ENCODE data around the gene OR13G1. TPM values are rescaled to one million over a fixed set of nuclear protein-coding genes. Genes with fewer than 3 reads are reported as not detected.

Gene OR13G1
- total and polyA plus RNA-seq, 10 donors: not detected

DNA sequence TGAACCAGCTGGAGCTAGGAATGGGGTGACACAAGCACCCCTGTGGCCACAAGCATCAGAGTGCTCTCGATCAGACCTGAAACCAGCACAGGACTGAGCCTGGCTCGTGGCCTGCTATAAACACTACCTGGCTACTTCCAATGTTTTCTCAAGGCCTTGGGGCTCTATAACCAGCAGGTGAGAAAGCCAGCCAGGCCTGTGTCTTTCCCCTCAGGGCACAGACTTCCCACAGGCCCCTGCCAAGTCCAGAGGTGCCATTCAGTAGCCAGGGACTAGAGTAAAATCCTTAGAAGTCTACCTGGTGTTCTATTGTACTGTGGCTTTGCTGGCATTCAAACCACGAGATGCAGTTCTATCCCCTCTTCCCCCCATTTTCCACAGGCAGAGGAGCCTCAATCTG is 51.6 kb downstream of the OR13G1 start:
- peaks cover 0 to 11% (median 5%) of the 10 kb centered on the region in 8 donors for H3K9me3 ChIP-seq
- intact Hi-C loops (cut with DNase I; ENCODE audit: low total_unique reads): no loop called here
- H3K4me1 ChIP-seq: no peaks in the 10 kb centered on the region
- H3K4me3 ChIP-seq: no peak overlapping the region
- no peak overlapping the region for H3K27ac ChIP-seq
- no peaks in the 10 kb centered on the region for H3K27me3 ChIP-seq (replicated peaks in 1 of 7)
- no peak for DNase-seq
- H3K36me3 ChIP-seq: no peaks in the 10 kb centered on the region
- TF ChIP-seq POLR2AphosphoS5 (IDR thresholded peaks at IDR 0.05) (no peak), POLR2A (IDR thresholded peaks at IDR 0.05) (no peak)
- TF ChIP-seq, protein P1, sequence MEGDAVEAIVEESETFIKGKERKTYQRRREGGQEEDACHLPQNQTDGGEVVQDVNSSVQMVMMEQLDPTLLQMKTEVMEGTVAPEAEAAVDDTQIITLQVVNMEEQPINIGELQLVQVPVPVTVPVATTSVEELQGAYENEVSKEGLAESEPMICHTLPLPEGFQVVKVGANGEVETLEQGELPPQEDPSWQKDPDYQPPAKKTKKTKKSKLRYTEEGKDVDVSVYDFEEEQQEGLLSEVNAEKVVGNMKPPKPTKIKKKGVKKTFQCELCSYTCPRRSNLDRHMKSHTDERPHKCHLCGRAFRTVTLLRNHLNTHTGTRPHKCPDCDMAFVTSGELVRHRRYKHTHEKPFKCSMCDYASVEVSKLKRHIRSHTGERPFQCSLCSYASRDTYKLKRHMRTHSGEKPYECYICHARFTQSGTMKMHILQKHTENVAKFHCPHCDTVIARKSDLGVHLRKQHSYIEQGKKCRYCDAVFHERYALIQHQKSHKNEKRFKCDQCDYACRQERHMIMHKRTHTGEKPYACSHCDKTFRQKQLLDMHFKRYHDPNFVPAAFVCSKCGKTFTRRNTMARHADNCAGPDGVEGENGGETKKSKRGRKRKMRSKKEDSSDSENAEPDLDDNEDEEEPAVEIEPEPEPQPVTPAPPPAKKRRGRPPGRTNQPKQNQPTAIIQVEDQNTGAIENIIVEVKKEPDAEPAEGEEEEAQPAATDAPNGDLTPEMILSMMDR (IDR thresholded peaks at IDR 0.05 in 8 of 11, conservative IDR thresholded peaks at IDR 0.05 in 3 of 11): no peak
- WGBS, 5 donors: 47 to 67% (median 52%) methylated on average over 3 of the region's 3 CpGs

Other genes with a start within 250 kb of the OR13G1 start
- gene OR2B11, start 221.6 kb downstream of the OR13G1 start, total RNA-seq: not detected
- not detected for gene OR2B11, start 221.6 kb downstream of the OR13G1 start, polyA plus RNA-seq
- gene OR2C3, start 143.3 kb downstream of the OR13G1 start, total RNA-seq: under 1 TPM in 3 of 7 donors, not detected in 4; 0.06 to 0.26 (median 0.12) TPM
- gene OR2C3, start 143.3 kb downstream of the OR13G1 start, polyA plus RNA-seq: under 1 TPM in 2 of 3 donors, not detected in 1; under 0.01 to 0.03 TPM
- gene GCSAML, start 130.6 kb downstream of the OR13G1 start, total RNA-seq: under 1 TPM in 6 of 7 donors, not detected in 1; 0.09 to 0.74 (median 0.53) TPM
- gene GCSAML, start 130.6 kb downstream of the OR13G1 start, polyA plus RNA-seq: under 1 TPM in 2 of 3 donors, not detected in 1; 0.03 to 0.05 TPM
- not detected for gene OR2G2, start 91.4 kb downstream of the OR13G1 start, total RNA-seq
- not detected for gene OR2G2, start 91.4 kb downstream of the OR13G1 start, polyA plus RNA-seq
- not detected for gene OR2G3, start 74.2 kb downstream of the OR13G1 start, total RNA-seq
- gene OR2G3, start 74.2 kb downstream of the OR13G1 start, polyA plus RNA-seq: not detected
- gene OR6F1, start 36.9 kb upstream of the OR13G1 start, total RNA-seq: not detected
- not detected for gene OR6F1, start 36.9 kb upstream of the OR13G1 start, polyA plus RNA-seq
- under 1 TPM in 2 of 7 donors, not detected in 5; 0.38 to 0.73 TPM for gene OR14K1, start 58.9 kb upstream of the OR13G1 start, total RNA-seq
- not detected for gene OR14K1, start 58.9 kb upstream of the OR13G1 start, polyA plus RNA-seq
- not detected for gene OR14A2, start 68.4 kb upstream of the OR13G1 start, total RNA-seq
- gene OR14A2, start 68.4 kb upstream of the OR13G1 start, polyA plus RNA-seq: not detected
- not detected for gene OR1C1, start 80.8 kb upstream of the OR13G1 start, total RNA-seq
- not detected for gene OR1C1, start 80.8 kb upstream of the OR13G1 start, polyA plus RNA-seq
- not detected for gene OR14A16, start 144.4 kb upstream of the OR13G1 start, total RNA-seq
- not detected for gene OR14A16, start 144.4 kb upstream of the OR13G1 start, polyA plus RNA-seq
- not detected for gene OR11L1, start 162.2 kb upstream of the OR13G1 start, total RNA-seq
- not detected for gene OR11L1, start 162.2 kb upstream of the OR13G1 start, polyA plus RNA-seq
- gene TRIM58, start 177.4 kb upstream of the OR13G1 start, total RNA-seq: 10 to 100 TPM in 4 of 7 donors, 1 to 10 TPM in 3; 2.8 to 68.8 (median 11.3) TPM
- gene TRIM58, start 177.4 kb upstream of the OR13G1 start, polyA plus RNA-seq: 1 to 10 TPM in 1 of 3 donors, under 1 TPM in 2; 0.17 to 2.1 (median 0.21) TPM
- 10 to 100 TPM in 1 of 7 donors, 1 to 10 TPM in 5, not detected in 1; 1.1 to 11.2 (median 4.7) TPM for gene OR2W3, start 215.8 kb upstream of the OR13G1 start, total RNA-seq
- under 1 TPM in 2 of 3 donors, not detected in 1; 0.29 to 0.35 TPM for gene OR2W3, start 215.8 kb upstream of the OR13G1 start, polyA plus RNA-seq
- not detected for gene OR2T8, start 240.5 kb upstream of the OR13G1 start, total RNA-seq
- under 1 TPM in 1 of 3 donors, not detected in 2; 0.06 TPM for gene OR2T8, start 240.5 kb upstream of the OR13G1 start, polyA plus RNA-seq
- 1 to 10 TPM in 3 of 7 donors, under 1 TPM in 3, not detected in 1; 0.52 to 2.1 (median 1.2) TPM for gene OR2AJ1, start 245.2 kb upstream of the OR13G1 start, total RNA-seq
- under 1 TPM in 1 of 3 donors, not detected in 2; 0.03 TPM for gene OR2AJ1, start 245.2 kb upstream of the OR13G1 start, polyA plus RNA-seq

Data from spleen (tissue), 11 donors.